ENCODE results near the gene EMILIN1. TPM values are rescaled to one million over a fixed set of nuclear protein-coding genes. Genes with fewer than 3 reads are reported as not detected.

Gene EMILIN1
- total and polyA plus RNA-seq, 10 of the 15 experiments (the other 5 are each of a cell fraction or from before 2014, with no cell fraction given) = 0.01 to 2.3 (median 1.2) TPM; not detected in 2

DNA sequence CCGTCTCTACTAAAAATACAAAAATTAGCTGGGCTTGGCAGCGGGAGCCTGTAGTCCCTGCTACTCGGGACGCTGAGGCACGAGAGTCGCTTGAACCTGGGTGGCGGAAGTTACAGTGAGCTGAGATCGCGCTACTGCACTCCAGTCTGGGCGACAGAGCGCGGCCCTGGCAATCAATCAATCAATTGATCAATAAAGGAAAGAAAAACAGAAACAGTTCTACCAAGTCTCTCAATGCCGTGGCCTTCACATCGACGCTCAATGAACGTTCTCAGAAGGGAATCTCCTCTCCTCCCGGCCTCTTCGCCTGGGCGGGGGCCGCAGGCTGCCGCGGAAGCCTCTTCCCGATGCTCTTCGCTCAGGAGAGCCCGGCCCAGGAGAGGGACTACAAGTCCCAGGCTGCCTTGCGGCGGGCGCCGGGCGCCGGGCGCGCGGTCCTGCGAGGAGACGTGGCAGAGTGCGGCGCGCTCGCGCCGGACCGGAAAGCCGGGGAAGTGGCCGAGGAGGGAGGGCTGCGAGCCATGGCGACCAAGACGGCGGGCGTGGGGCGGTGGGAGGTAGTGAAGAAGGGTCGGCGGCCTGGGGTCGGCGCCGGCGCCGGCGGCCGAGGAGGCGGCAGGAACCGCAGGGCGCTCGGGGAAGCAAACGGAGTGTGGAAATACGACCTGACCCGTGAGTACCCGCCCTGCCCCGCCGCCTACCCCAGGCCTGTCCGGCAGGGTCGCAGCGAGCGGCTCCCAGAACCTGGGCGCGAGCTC, 45.7 kb upstream of the EMILIN1 start, which contains the start of gene TMEM214:
TMEM214 (plus strand) TSS at position 471 of the 758 bp plus-strand sequence; CDS start at position 522, 51 bp downstream.
- in situ Hi-C loops (cut with MboI) (no loop called here), intact Hi-C loops (cut with micrococcal nuclease; ENCODE audit: unreplicated experiment) (loop anchor here (1.0 to 2.0 kb wide), 2 partner anchors 18 to 48 kb away; no protein-coding TSS in a partner anchor)
- DNase-seq (ENCODE audit: low read depth, low spot score) = peak; percentile 39
- ATAC-seq = peak; percentile 98
- H3K4me3 ChIP-seq = peak within 1 kb of the TSS; percentile 99
- H3K4me2 ChIP-seq (ENCODE audit: control insufficient read depth, insufficient read depth) = peak within 1 kb of the TSS; percentile 98
- no peaks in the 10 kb centered on the region for H3K27me3 ChIP-seq (replicated peaks in 1 of 2; ENCODE audit: control insufficient read depth in 2 of 2, insufficient read depth in 2 of 2, low read length in 1 of 2)
- peaks cover 40% of the 10 kb centered on the region for H3K79me2 ChIP-seq (ENCODE audit: control insufficient read depth, insufficient read depth, low read length)
- ChIA-PET RAD21 (ENCODE audit: unreplicated experiment) (interaction anchor here (1.5 to 2.6 kb wide), 3 partner anchors 9 to 70 kb away, joined by 4 to 11 read pairs (median 10); partner anchors contain the start of gene AGBL5), CTCF (interaction anchor here (0.7 to 2.7 kb wide), 9 partner anchors 14 to 271 kb away, joined by 3 to 15 read pairs (median 3); partner anchors contain the start of gene AGBL5), POLR2A (interaction anchor here (1.0 to 5.3 kb wide), 4 partner anchors 13 to 40 kb away, joined by 3 to 45 read pairs (median 16); partner anchors contain the start of genes AGBL5 and OST4), SMC1A (ENCODE audit: uncharacterized antibody, unreplicated experiment) (interaction anchor here (0.6 to 3.0 kb wide), 9 partner anchors 8 to 71 kb away, joined by 3 to 18 read pairs (median 6); partner anchors contain the start of gene AGBL5)
- peaks cover 22% of the 10 kb centered on the region for H3K4me1 ChIP-seq (ENCODE audit: control insufficient read depth, insufficient read depth, low read length)
- H2AFZ ChIP-seq (ENCODE audit: control insufficient read depth, low read depth, low read length) = peak within 1 kb of the TSS; percentile 60
- no peaks in the 10 kb centered on the region for H3K9me3 ChIP-seq (replicated peaks; ENCODE audit: control insufficient read depth, insufficient read depth, low read length)
- BruUV-seq (replicated peaks) = no TSS peak
- H4K20me1 ChIP-seq (ENCODE audit: control insufficient read depth, insufficient read depth) = no peaks in the 10 kb centered on the region
- peak within 1 kb of the TSS; percentile 91 for H3K27ac ChIP-seq (ENCODE audit: control insufficient read depth, insufficient read depth)
- WGBS (ENCODE audit: insufficient coverage, insufficient replicate concordance, low lambda C conversion rate, missing lambda C conversion rate) = 0% methylated on average over 43 of the region's 76 CpGs
- FAIRE-seq = peak; percentile 41
- peak within 1 kb of the TSS; percentile 98 for H3K9ac ChIP-seq (ENCODE audit: control insufficient read depth, insufficient read depth, low read length)
- H3K36me3 ChIP-seq (ENCODE audit: control insufficient read depth in 2 of 2, insufficient read depth in 2 of 2, low read length in 1 of 2) = peaks cover 7 to 22% of the 10 kb centered on the region in 2 experiments
- TF ChIP-seq DPF2 (IDR thresholded peaks at IDR 0.05) (0 out of 2 replicates have a peak, but pooled peaks have one; percentile 53), POLR2AphosphoS2 (IDR thresholded peaks at IDR 0.05; ENCODE audit: low read depth, low read length) (peak; percentile 69; the same call in 1 of the 2 replicates), HCFC1 (IDR thresholded peaks at IDR 0.05; ENCODE audit: low read length) (peak; percentile 89), HDAC6 (IDR thresholded peaks at IDR 0.05; ENCODE audit: unreplicated experiment) (no peak), CHD2 (IDR thresholded peaks at IDR 0.05; ENCODE audit: borderline replicate concordance, low read depth, low read length) (peak; percentile 50; the same call in 1 of the 2 replicates), BACH1 (IDR thresholded peaks at IDR 0.05; ENCODE audit: borderline replicate concordance) (peak; percentile 82; the same call in 1 of the 2 replicates), POLR2A (IDR thresholded peaks at IDR 0.05; ENCODE audit: low read depth, low read length) (peak; percentile 95), YY1 (IDR thresholded peaks at IDR 0.05; ENCODE audit: low read depth, low read length) (peak; percentile 88), GATAD2B (conservative IDR thresholded peaks at IDR 0.05; ENCODE audit: low read depth) (peak; percentile 85), EGR1 (IDR thresholded peaks at IDR 0.05; ENCODE audit: borderline replicate concordance in 1 of 2, low read depth in 2 of 2, low read length in 2 of 2) (peak in 1 of 2 experiments; percentile 70; a peak in 1 of 3 replicates), RB1 (IDR thresholded peaks at IDR 0.05; ENCODE audit: borderline replicate concordance) (no peak; the same call in 1 of the 2 replicates), IKZF1 (conservative IDR thresholded peaks at IDR 0.05) (peak; percentile 93), ZNF207 (IDR thresholded peaks at IDR 0.05; ENCODE audit: borderline replicate concordance) (peak; percentile 74; the same call in 1 of the 2 replicates)
- TF ChIP-seq, protein P1, sequence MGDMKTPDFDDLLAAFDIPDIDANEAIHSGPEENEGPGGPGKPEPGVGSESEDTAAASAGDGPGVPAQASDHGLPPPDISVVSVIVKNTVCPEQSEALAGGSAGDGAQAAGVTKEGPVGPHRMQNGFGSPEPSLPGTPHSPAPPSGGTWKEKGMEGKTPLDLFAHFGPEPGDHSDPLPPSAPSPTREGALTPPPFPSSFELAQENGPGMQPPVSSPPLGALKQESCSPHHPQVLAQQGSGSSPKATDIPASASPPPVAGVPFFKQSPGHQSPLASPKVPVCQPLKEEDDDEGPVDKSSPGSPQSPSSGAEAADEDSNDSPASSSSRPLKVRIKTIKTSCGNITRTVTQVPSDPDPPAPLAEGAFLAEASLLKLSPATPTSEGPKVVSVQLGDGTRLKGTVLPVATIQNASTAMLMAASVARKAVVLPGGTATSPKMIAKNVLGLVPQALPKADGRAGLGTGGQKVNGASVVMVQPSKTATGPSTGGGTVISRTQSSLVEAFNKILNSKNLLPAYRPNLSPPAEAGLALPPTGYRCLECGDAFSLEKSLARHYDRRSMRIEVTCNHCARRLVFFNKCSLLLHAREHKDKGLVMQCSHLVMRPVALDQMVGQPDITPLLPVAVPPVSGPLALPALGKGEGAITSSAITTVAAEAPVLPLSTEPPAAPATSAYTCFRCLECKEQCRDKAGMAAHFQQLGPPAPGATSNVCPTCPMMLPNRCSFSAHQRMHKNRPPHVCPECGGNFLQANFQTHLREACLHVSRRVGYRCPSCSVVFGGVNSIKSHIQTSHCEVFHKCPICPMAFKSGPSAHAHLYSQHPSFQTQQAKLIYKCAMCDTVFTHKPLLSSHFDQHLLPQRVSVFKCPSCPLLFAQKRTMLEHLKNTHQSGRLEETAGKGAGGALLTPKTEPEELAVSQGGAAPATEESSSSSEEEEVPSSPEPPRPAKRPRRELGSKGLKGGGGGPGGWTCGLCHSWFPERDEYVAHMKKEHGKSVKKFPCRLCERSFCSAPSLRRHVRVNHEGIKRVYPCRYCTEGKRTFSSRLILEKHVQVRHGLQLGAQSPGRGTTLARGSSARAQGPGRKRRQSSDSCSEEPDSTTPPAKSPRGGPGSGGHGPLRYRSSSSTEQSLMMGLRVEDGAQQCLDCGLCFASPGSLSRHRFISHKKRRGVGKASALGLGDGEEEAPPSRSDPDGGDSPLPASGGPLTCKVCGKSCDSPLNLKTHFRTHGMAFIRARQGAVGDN (IDR thresholded peaks at IDR 0.05) = 0 out of 2 replicates have a peak, but pooled peaks have one; percentile 33
- TF ChIP-seq, protein P2, sequence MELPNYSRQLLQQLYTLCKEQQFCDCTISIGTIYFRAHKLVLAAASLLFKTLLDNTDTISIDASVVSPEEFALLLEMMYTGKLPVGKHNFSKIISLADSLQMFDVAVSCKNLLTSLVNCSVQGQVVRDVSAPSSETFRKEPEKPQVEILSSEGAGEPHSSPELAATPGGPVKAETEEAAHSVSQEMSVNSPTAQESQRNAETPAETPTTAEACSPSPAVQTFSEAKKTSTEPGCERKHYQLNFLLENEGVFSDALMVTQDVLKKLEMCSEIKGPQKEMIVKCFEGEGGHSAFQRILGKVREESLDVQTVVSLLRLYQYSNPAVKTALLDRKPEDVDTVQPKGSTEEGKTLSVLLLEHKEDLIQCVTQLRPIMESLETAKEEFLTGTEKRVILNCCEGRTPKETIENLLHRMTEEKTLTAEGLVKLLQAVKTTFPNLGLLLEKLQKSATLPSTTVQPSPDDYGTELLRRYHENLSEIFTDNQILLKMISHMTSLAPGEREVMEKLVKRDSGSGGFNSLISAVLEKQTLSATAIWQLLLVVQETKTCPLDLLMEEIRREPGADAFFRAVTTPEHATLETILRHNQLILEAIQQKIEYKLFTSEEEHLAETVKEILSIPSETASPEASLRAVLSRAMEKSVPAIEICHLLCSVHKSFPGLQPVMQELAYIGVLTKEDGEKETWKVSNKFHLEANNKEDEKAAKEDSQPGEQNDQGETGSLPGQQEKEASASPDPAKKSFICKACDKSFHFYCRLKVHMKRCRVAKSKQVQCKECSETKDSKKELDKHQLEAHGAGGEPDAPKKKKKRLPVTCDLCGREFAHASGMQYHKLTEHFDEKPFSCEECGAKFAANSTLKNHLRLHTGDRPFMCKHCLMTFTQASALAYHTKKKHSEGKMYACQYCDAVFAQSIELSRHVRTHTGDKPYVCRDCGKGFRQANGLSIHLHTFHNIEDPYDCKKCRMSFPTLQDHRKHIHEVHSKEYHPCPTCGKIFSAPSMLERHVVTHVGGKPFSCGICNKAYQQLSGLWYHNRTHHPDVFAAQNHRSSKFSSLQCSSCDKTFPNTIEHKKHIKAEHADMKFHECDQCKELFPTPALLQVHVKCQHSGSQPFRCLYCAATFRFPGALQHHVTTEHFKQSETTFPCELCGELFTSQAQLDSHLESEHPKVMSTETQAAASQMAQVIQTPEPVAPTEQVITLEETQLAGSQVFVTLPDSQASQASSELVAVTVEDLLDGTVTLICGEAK (IDR thresholded peaks at IDR 0.05; ENCODE audit: borderline replicate concordance) = no peak

Data from GM12878 (cell line).